GM23338 (cell line): ENCODE data around the gene MMADHC.

Source experiments
- CREB1 ChIP-seq: fragments of 250-450 bp; sonication (Bioruptor Pico); IDR thresholded peaks from 2 replicates; pipeline ENCODE4 v1.5.0; 2020; ENCODE audit warnings: low read depth, mild to moderate bottlenecking, moderate library complexity
- CTCF ChIP-seq, 2 experiments: fragments of 200-600 bp in 1 of 2; sonication (generic) in 1 of 2; conservative IDR thresholded peaks; 2 replicates each; pipeline versions ENCODE4 v1.5.1 to v1.6.1; 2016 to 2017; ENCODE audit warnings: antibody characterized with exemption in 2 of 2, low read depth in 2 of 2, mild to moderate bottlenecking in 2 of 2, moderate library complexity in 1 of 2
- EZH2 ChIP-seq: fragments of 200-600 bp; sonication (generic); IDR thresholded peaks from one replicate; pipeline ENCODE4 v1.8.0; 2017; ENCODE audit warnings: antibody characterized with exemption, mild to moderate bottlenecking, low read depth; ENCODE audit not compliant: unreplicated experiment
- EZH2phosphoT487 ChIP-seq: fragments of 200-600 bp; sonication (generic); IDR thresholded peaks from one replicate; pipeline ENCODE4 v1.8.1; 2018; ENCODE audit warnings: antibody characterized with exemption; ENCODE audit not compliant: unreplicated experiment
- POLR2AphosphoS5 ChIP-seq: IDR thresholded peaks from 2 replicates; pipeline ENCODE4 v1.6.1; 2016; ENCODE audit warnings: antibody characterized with exemption, low read depth
- REST ChIP-seq: IDR thresholded peaks from one replicate; pipeline ENCODE4 v1.6.1; 2018; ENCODE audit warnings: antibody characterized with exemption; ENCODE audit not compliant: unreplicated experiment
- ZNF114 ChIP-seq: fragments of 250-450 bp; sonication (Bioruptor Pico); IDR thresholded peaks from 2 replicates; pipeline ENCODE4 v1.5.0; 2020; ENCODE audit warnings: mild to moderate bottlenecking, moderate library complexity

DNA sequence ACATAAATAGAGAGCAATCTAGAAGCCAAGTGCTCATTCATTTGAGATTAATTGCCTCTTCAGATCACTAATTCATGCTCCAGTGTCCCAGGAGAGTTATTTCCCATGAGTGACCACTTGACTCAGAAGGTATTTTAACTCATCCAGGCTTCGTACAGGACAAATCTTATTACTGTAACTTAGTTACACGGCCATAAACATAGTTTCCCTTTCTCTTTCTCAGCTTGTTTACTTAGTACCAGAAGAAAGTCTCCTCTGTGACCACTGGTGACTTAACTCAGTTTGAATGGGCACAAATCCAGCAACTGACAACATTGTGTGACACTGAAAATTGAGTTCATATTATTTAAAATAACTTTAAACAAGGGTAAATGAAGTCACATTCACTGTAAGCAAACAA is 25.3 kb downstream of the MMADHC start:
- TF ChIP-seq POLR2AphosphoS5: no peak
- TF ChIP-seq EZH2phosphoT487: no peak
- TF ChIP-seq CTCF (conservative IDR thresholded peaks at IDR 0.05; ENCODE audit: low read depth in 2 of 2): no peak
- no peak for TF ChIP-seq CREB1 (CRISPR knock-in tag)
- no peak for TF ChIP-seq REST
- TF ChIP-seq EZH2: no peak
- TF ChIP-seq ZNF114 (CRISPR knock-in tag): no peak
